Sigmoid colon (tissue), 7 donors: ENCODE data around the gene HLA-F. TPM values are rescaled to one million over a fixed set of nuclear protein-coding genes. Genes with fewer than 3 reads are reported as not detected.

ENCODE experiments used
- DNase-seq: peaks from one replicate; pipeline ENCODE4 v3.0.0-alpha.2; 2019
- H3K27ac ChIP-seq, 4 donors: fragments of 200-600 bp; sonication (generic); one replicate each; pipeline ENCODE4 v1.5.1; 2016 to 2019; ENCODE audit warnings: mild to moderate bottlenecking in 1 of 4
- H3K27me3 ChIP-seq, 3 donors: fragments of 200-600 bp; sonication (generic); one replicate each; pipeline ENCODE4 v1.5.1; 2019; ENCODE audit warnings: mild to moderate bottlenecking in 1 of 3
- H3K36me3 ChIP-seq, 4 donors: fragments of 200-600 bp; sonication (generic); one replicate each; pipeline ENCODE4 v1.5.1; 2016 to 2019
- H3K4me1 ChIP-seq, 4 donors: fragments of 200-600 bp; sonication (generic); one replicate each; pipeline ENCODE4 v1.5.1; 2017 to 2019
- H3K4me3 ChIP-seq, 4 donors: fragments of 200-600 bp; sonication (generic); one replicate each; pipeline ENCODE4 v1.5.1; 2017 to 2019; ENCODE audit warnings: mild to moderate bottlenecking in 2 of 4, moderate library complexity in 1 of 4
- H3K9me3 ChIP-seq, 4 donors: fragments of 200-600 bp in 3 of 4; sonication (generic) in 3 of 4; one replicate each; pipeline versions ENCODE4 v1.5.1 to v1.6.1; 2013 to 2019
- EP300 ChIP-seq, 4 donors: sonication (generic); formaldehyde crosslinking; IDR thresholded peaks; one replicate each; pipeline ENCODE4 v1.6.1; 2017; ENCODE audit warnings: antibody characterized with exemption in 4 of 4
- POLR2A ChIP-seq, 2 donors: fragments of 450-650 bp; IDR thresholded peaks; one replicate each; pipeline ENCODE4 v1.6.1; 2016; ENCODE audit warnings: antibody characterized with exemption in 2 of 2, mild to moderate bottlenecking in 2 of 2, moderate library complexity in 2 of 2
- POLR2AphosphoS5 ChIP-seq, 4 donors: sonication (generic); formaldehyde crosslinking; IDR thresholded peaks; one replicate each; pipeline ENCODE4 v1.6.1; 2017; ENCODE audit warnings: antibody characterized with exemption in 4 of 4
- WGBS, 2 donors: extraction: QIAGEN DNeasy Blood & Tissue Kit; methylation state at CpG; one replicate each; pipeline ENCODE4 v1.1.7; 2013; 5-methylcytosine and 5-hydroxymethylcytosine counted together
- intact Hi-C: fragments of 100-400 bp; cut with DNase I; formaldehyde crosslinking; loops from one replicate; pipeline ENCODE4 v1.15.1; 2023
- polyA plus RNA-seq, 3 donors: library from polyadenylated mRNA; stranded (reverse); fragments of 200-250 nt; gene quantifications; one replicate each; pipeline ENCODE4 v1.2.3, GENCODE V29; 2013
- total RNA-seq, 4 donors: library from RNA; depleted of rRNA; stranded (reverse); fragments of >200 nt; gene quantifications; one replicate each; pipeline ENCODE4 v1.1.0, GENCODE V29; 2016
- TF ChIP-seq, protein P1 (sequence below), 4 experiments: fragments of 450-650 bp in 3 of 4; fragments of 200-600 bp in 1 of 4; IDR thresholded peaks; one replicate each; pipeline ENCODE4 v1.5.1; 2016 to 2019; ENCODE audit warnings: antibody characterized with exemption in 4 of 4, mild to moderate bottlenecking in 3 of 4, moderate library complexity in 2 of 4
- donor health status: healthy with polysubstance abuse.
- donor health status: Bipolar disorder and iron deficiency.
- donor health status: healthy.

HLA-F gene
- total and polyA plus RNA-seq, 7 donors: 33.4 to 504 (median 43.2) TPM

DNA sequence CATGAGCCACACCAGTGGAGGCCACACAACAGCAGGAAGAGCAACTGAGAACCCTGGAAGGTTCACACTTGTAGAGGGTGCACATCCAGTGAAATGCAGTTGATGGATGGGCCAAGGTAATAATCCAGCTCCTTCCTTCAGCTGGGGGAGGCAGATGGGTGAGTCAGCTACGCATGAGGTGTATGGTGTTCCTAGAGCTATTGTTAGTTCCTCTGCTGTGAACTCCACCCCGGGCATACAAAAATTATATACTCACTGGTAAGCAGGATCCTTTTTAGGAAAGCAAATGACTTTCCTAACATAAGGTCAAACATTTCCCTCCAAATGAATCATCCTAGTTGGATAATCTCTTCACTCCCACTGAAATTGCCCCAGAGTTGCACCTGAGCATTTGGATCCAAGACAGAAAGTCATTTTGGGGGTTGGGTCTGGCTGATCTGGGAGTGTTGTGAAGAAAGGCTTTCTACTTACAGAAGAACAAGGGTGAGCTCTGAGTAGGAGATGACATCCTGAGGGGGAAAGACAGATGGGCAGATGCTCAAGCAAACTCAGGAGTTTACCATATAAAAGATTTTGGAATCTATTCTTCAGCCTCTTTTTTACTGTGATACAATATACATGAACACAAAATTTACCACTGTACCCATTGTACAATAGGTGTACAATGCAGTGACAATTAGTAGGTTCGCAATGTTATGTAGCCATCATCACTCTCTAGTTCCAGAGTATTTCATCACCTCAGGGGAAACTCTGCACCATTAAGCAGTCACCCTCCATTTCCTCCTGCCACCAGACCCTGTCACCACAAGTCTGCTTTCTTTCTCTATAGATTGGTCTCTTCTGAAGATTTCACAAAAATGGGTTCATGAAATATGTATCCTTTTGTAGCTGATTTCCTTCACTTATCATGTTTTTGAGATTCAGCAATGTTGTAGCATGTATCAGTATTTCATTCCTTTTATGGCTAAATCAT is 11.1 kb downstream of the HLA-F start:
- WGBS, 2 donors: 58 to 79% methylated on average over 3 of the region's 3 CpGs
- DNase-seq: no peak
- intact Hi-C loops: loop anchor here (10.0 kb wide), 2 partner anchors 60 to 210 kb away; partner anchors contain the start of gene HLA-A

DNA sequence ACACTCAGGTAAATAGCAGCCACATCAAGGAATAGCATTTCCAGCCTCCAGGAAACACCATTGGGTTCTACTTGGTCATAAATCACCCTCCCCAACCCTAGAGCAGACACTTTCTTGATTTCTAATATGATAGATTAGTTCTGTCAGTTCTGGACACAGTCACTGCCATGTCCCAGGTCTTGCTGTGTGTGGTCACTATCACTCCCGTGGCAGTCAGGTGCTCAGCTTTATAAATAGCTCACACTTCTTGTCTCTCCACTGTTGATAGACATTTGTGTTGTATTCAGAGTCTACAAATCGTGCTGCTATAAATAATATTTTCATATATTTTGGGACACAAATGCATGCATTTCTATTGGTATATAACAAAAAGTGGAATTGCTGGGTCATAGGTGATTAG is 13.3 kb downstream of the HLA-F start:
- H3K4me1 ChIP-seq: no peaks in the 10 kb centered on the region
- intact Hi-C loops: loop anchor here (10.0 kb wide), 2 partner anchors 58 to 208 kb away; partner anchors contain the start of gene HLA-A
- no peak overlapping the region for H3K4me3 ChIP-seq
- no peak for TF ChIP-seq POLR2A (IDR thresholded peaks at IDR 0.05)
- TF ChIP-seq, protein P1, sequence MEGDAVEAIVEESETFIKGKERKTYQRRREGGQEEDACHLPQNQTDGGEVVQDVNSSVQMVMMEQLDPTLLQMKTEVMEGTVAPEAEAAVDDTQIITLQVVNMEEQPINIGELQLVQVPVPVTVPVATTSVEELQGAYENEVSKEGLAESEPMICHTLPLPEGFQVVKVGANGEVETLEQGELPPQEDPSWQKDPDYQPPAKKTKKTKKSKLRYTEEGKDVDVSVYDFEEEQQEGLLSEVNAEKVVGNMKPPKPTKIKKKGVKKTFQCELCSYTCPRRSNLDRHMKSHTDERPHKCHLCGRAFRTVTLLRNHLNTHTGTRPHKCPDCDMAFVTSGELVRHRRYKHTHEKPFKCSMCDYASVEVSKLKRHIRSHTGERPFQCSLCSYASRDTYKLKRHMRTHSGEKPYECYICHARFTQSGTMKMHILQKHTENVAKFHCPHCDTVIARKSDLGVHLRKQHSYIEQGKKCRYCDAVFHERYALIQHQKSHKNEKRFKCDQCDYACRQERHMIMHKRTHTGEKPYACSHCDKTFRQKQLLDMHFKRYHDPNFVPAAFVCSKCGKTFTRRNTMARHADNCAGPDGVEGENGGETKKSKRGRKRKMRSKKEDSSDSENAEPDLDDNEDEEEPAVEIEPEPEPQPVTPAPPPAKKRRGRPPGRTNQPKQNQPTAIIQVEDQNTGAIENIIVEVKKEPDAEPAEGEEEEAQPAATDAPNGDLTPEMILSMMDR (IDR thresholded peaks at IDR 0.05): no peak
- no peak for TF ChIP-seq EP300 (IDR thresholded peaks at IDR 0.05)
- TF ChIP-seq POLR2AphosphoS5 (IDR thresholded peaks at IDR 0.05): no peak
- DNase-seq: no peak
- 59 to 77% methylated on average over 2 of the region's 2 CpGs for WGBS, 2 donors
- H3K36me3 ChIP-seq: no peaks in the 10 kb centered on the region
- no peaks in the 10 kb centered on the region for H3K9me3 ChIP-seq
- no peak overlapping the region for H3K27ac ChIP-seq
- H3K27me3 ChIP-seq: no peaks in the 10 kb centered on the region

More for the DNA sequence above, 11.1 kb downstream of the HLA-F start:
- no peaks in the 10 kb centered on the region for H3K27me3 ChIP-seq
- TF ChIP-seq, protein P1 (IDR thresholded peaks at IDR 0.05): no peak
- TF ChIP-seq POLR2A (IDR thresholded peaks at IDR 0.05) (no peak), EP300 (IDR thresholded peaks at IDR 0.05) (no peak), POLR2AphosphoS5 (IDR thresholded peaks at IDR 0.05) (no peak)
- no peak overlapping the region for H3K4me3 ChIP-seq
- no peaks in the 10 kb centered on the region for H3K36me3 ChIP-seq
- no peaks in the 10 kb centered on the region for H3K9me3 ChIP-seq
- H3K4me1 ChIP-seq: no peaks in the 10 kb centered on the region
- no peak overlapping the region for H3K27ac ChIP-seq

DNA sequence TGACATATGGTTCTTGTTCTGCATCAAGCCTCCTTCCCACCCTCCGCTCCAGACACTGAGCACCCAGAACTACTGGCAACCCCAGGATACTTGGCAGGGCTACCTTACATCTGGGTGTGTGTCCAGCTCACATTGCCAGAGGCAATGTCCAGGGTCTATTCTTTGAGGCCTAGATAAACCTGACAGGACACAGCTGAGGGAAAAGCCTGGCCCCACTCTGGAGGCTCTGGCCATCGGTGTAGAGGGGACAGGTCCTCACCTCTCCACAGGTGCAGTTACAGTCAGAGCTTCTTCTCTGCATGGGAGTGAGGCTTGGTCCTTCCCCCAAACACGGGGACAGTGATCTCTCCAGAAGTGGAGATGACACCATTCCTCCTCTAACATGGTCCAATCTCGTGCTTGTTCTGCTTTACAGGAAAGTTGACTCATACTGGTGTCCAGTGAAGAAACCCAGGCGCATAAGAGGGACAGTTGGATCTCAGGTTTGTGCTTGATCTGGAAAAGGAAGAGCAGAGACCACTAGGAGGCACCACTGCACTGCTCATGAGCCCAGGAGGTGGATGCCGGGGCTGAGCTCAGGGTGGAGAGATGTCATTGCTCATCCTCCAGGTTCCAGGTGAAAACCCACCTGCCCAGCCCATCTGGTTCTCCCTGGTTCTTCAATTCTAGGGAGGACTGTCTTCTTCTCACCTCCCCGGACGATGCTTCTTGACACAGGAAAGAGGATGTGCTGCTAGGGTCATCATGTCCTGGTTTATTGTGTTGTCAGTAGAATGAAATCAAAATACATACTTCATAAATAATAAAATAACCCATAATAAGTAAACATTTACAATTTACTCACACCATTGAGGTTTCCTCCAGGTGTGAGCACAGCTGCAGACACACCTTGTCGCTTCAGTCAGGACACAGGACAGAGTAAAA is 14.7 kb downstream of the HLA-F start:
- H3K27ac ChIP-seq: no peak overlapping the region
- H3K36me3 ChIP-seq: no peaks in the 10 kb centered on the region
- TF ChIP-seq POLR2AphosphoS5 (IDR thresholded peaks at IDR 0.05): peak in 3 of 4 donors; percentile 15 to 44 (median 21)
- TF ChIP-seq POLR2A (IDR thresholded peaks at IDR 0.05): no peak
- TF ChIP-seq, protein P1 (IDR thresholded peaks at IDR 0.05): peak; percentile 60 to 76 (median 62)
- WGBS, 2 donors: 42 to 48% methylated on average over 9 of the region's 9 CpGs
- peak; percentile 84 for DNase-seq
- H3K9me3 ChIP-seq: no peaks in the 10 kb centered on the region
- no peaks in the 10 kb centered on the region for H3K27me3 ChIP-seq
- intact Hi-C loops: loop anchor here (1.0 to 10.0 kb wide), 4 partner anchors 15 to 207 kb away; partner anchors contain the start of gene HLA-A
- H3K4me1 ChIP-seq: no peaks in the 10 kb centered on the region
- no peak overlapping the region for H3K4me3 ChIP-seq

DNA sequence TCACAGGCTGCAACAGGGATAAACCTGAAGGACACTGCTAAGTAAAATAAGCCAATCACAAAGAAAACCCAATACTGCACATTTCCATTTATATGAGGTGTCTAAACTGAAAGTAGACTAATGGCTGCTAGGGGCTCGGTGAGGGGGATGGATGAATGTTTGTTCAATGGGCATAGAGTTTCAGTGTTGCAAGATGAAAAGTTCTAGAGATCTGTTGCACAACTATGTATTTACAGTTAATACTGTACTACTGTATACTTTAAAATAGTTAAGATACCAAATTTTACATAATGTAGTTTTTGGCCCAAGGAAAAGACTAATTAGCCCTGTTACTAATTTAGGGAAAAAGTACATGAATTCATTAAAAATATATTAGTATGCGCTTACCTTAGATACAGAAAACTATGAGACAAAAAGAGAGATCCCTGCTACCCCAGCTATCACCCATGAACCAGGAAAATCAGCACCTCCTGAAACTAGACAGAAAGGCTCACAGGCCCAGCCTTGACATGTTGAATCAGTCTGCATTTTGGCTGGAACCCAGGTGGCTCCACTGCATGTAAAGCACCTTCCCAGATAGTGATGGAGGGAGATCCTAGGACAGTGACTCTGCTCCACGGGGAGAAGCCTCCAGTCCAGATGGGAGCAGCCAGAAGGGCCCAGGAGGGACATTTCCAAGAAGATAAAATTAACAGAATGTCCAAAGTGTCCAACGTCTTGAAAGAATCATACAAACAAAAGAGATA is 16.1 kb downstream of the HLA-F start:
- 69 to 85% methylated on average over 4 of the region's 4 CpGs for WGBS, 2 donors
- peak; percentile 52 for DNase-seq
- Histone ChIP-seq H3K27me3 (no peaks in the 10 kb centered on the region), H3K4me3 (no peak overlapping the region), H3K4me1 (no peaks in the 10 kb centered on the region), H3K9me3 (no peaks in the 10 kb centered on the region), H3K27ac (no peak overlapping the region), H3K36me3 (no peaks in the 10 kb centered on the region)
- intact Hi-C loops: loop anchor here (2.0 to 10.0 kb wide), 3 partner anchors 55 to 205 kb away; partner anchors contain the start of gene HLA-A
- TF ChIP-seq POLR2AphosphoS5 (IDR thresholded peaks at IDR 0.05) (no peak), EP300 (IDR thresholded peaks at IDR 0.05) (no peak), POLR2A (IDR thresholded peaks at IDR 0.05) (no peak)
- TF ChIP-seq, protein P1 (IDR thresholded peaks at IDR 0.05): no peak
